Neural cell (in vitro differentiated cells): Measurements from ENCODE around the gene CR1. TPM values are rescaled to one million over a fixed set of nuclear protein-coding genes. Genes with fewer than 3 reads are reported as not detected.
"Not testable (repeated sequence)": the region's sequence is repeated elsewhere in the genome, so short reads cannot be mapped to it uniquely, and the experiment has no call there.

Source experiments
- H2AFZ ChIP-seq: fragments of 200-600, 300-800 bp; sonication (generic), shearing (Covaris generic); 2 replicates; pipeline ENCODE4 v1.6.0; 2014; ENCODE audit warnings: low read depth, mild to moderate bottlenecking, antibody characterized with exemption, low read length, moderate library complexity
- H3F3A ChIP-seq: fragments of 200-600 bp; shearing (Covaris generic); 2 replicates; pipeline ENCODE4 v1.6.1; 2016; ENCODE audit warnings: mild to moderate bottlenecking, moderate library complexity, mixed read lengths, antibody characterized with exemption, low read length; ENCODE audit not compliant: insufficient read depth, poor library complexity, severe bottlenecking
- H3K27ac ChIP-seq: fragments of 200-600, 300-800 bp; sonication (generic), shearing (Covaris generic); 2 replicates; pipeline ENCODE4 v1.5.1; 2014; ENCODE audit warnings: mild to moderate bottlenecking, low read length, moderate library complexity
- H3K27me3 ChIP-seq: fragments of 300-800, 200-600 bp; sonication (generic), shearing (Covaris generic); 2 replicates; pipeline ENCODE4 v1.6.0; 2014; ENCODE audit warnings: mild to moderate bottlenecking, low read depth, low read length, moderate library complexity; ENCODE audit not compliant: insufficient read depth
- H3K36me3 ChIP-seq: fragments of 300-800, 200-600 bp; sonication (generic), shearing (Covaris generic); 2 replicates; pipeline ENCODE4 v1.5.1; 2014; ENCODE audit warnings: mild to moderate bottlenecking, antibody characterized with exemption, low read length, moderate library complexity; ENCODE audit not compliant: insufficient read depth
- H3K4me2 ChIP-seq: fragments of 300-800, 200-600 bp; sonication (generic), shearing (Covaris generic); 2 replicates; pipeline ENCODE4 v1.6.0; 2014; ENCODE audit warnings: mild to moderate bottlenecking, low read length
- H3K4me3 ChIP-seq: fragments of 300-800, 200-600 bp; sonication (generic), shearing (Covaris generic); 2 replicates; pipeline ENCODE4 v1.5.1; 2014; ENCODE audit warnings: mild to moderate bottlenecking, low read length, moderate library complexity
- H3K79me2 ChIP-seq: fragments of 200-600 bp; shearing (Covaris generic); replicated peaks from 2 replicates; pipeline ENCODE4 v1.6.0; 2014; ENCODE audit warnings: mild to moderate bottlenecking, low read length, moderate library complexity; ENCODE audit not compliant: insufficient read depth
- H3K9ac ChIP-seq: fragments of 300-800, 200-600 bp; sonication (generic), shearing (Covaris generic); 2 replicates; pipeline ENCODE4 v1.6.1; 2016; ENCODE audit warnings: mild to moderate bottlenecking, low read length, mixed read lengths
- H3K9me2 ChIP-seq: fragments of 200-600 bp; shearing (Covaris generic); 2 replicates; pipeline ENCODE4 v1.6.1; 2016; ENCODE audit warnings: mild to moderate bottlenecking, low read length, mixed read lengths; ENCODE audit not compliant: insufficient read depth
- H3K9me3 ChIP-seq: fragments of 200-600, 300-800 bp; sonication (generic), shearing (Covaris generic); 2 replicates; pipeline ENCODE4 v1.6.1; 2016; ENCODE audit warnings: mild to moderate bottlenecking, mixed run types, low read length, moderate library complexity, mixed read lengths
- H4K20me1 ChIP-seq: fragments of 200-600 bp; shearing (Covaris generic); 2 replicates; pipeline ENCODE4 v1.6.1; 2016; ENCODE audit warnings: mild to moderate bottlenecking, mixed run types; ENCODE audit not compliant: insufficient read depth
- polyA plus RNA-seq: library from polyadenylated mRNA; depleted of rRNA; stranded (reverse); fragments of >200 nt; gene quantifications from 2 replicates; pipeline ENCODE4 v1.2.3, GENCODE V29; 2014

Gene CR1
- polyA plus RNA-seq, 1 donor from 2014 or later, result not detected

- H3K79me2 ChIP-seq, H3K9ac ChIP-seq, H4K20me1 ChIP-seq, H2AFZ ChIP-seq, H3K27me3 ChIP-seq, H3K27ac ChIP-seq, H3F3A ChIP-seq, H3K9me2 ChIP-seq, H3K4me2 ChIP-seq, H3K9me3 ChIP-seq, H3K36me3 ChIP-seq, H3K4me3 ChIP-seq: not testable (repeated sequence)
Observed at GRCh38 chr1:207633699-207634289, 137.8 kb downstream of the CR1 start.

GRCh38 chr1:207634293-207634692 is 138.3 kb downstream of the CR1 start:
- H3K36me3 ChIP-seq, H3K9me2 ChIP-seq, H4K20me1 ChIP-seq, H3K9ac ChIP-seq, H3K79me2 ChIP-seq, H3K27ac ChIP-seq, H3K27me3 ChIP-seq, H3K4me3 ChIP-seq, H3F3A ChIP-seq, H3K9me3 ChIP-seq, H2AFZ ChIP-seq, H3K4me2 ChIP-seq: not testable (repeated sequence)

GRCh38 chr1:207635569-207636186 is 139.7 kb downstream of the CR1 start:
- not testable (repeated sequence) for H3K27me3 ChIP-seq, H3K4me2 ChIP-seq

GRCh38 chr1:207638487-207639145 is 142.7 kb downstream of the CR1 start:
- H2AFZ ChIP-seq, H3K27ac ChIP-seq, H3K36me3 ChIP-seq, H3K9ac ChIP-seq, H3K27me3 ChIP-seq, H3K4me3 ChIP-seq, H4K20me1 ChIP-seq, H3F3A ChIP-seq, H3K4me2 ChIP-seq, H3K9me2 ChIP-seq, H3K79me2 ChIP-seq, H3K9me3 ChIP-seq: not testable (repeated sequence)

More at GRCh38 chr1:207635569-207636186, 139.7 kb downstream of the CR1 start:
- H3K79me2 ChIP-seq, H3K9me2 ChIP-seq, H4K20me1 ChIP-seq, H3K27ac ChIP-seq, H3K36me3 ChIP-seq, H3K4me3 ChIP-seq, H3F3A ChIP-seq, H3K9ac ChIP-seq, H3K9me3 ChIP-seq, H2AFZ ChIP-seq: not testable (repeated sequence)

GRCh38 chr1:207639362-207639761 is 143.4 kb downstream of the CR1 start:
- not testable (repeated sequence) for H3K9me2 ChIP-seq, H3K27me3 ChIP-seq

More at GRCh38 chr1:207639362-207639761, 143.4 kb downstream of the CR1 start:
- H2AFZ ChIP-seq, H3K79me2 ChIP-seq, H4K20me1 ChIP-seq, H3K4me2 ChIP-seq, H3F3A ChIP-seq, H3K9me3 ChIP-seq, H3K27ac ChIP-seq, H3K9ac ChIP-seq, H3K36me3 ChIP-seq, H3K4me3 ChIP-seq: not testable (repeated sequence)
